Loucy (cell line): Measurements from ENCODE around the gene CPNE9.

ENCODE experiments used
- CTCF ChIP-seq: fragments of 200-600 bp; sonication (generic); conservative IDR thresholded peaks from 2 replicates; pipeline ENCODE4 v1.5.1; 2014; ENCODE audit warnings: mild to moderate bottlenecking, antibody characterized with exemption, low read length
- EZH2phosphoT487 ChIP-seq: fragments of 200-600 bp; IDR thresholded peaks from 2 replicates; pipeline ENCODE4 v1.6.1; 2018; ENCODE audit warnings: antibody characterized with exemption, mild to moderate bottlenecking, moderate library complexity, borderline replicate concordance

- TF ChIP-seq CTCF (no peak), EZH2phosphoT487 (no peak)
These were observed 30.6 kb upstream of the CPNE9 start for GRCh38 chr3:9673082-9673481.
